NCI-H2107 (cell line): Measurements from ENCODE around the gene AP1G2.
"Not testable (repeated sequence)": the region's sequence is repeated elsewhere in the genome, so short reads cannot be mapped to it uniquely, and the experiment has no call there.

Experiments used
- DNase-seq: peaks from one replicate; lab custom pipeline; 2025; lab: John Stamatoyannopoulos, UW

The AP1G2 gene

GRCh38 chr14:23539248-23540140, 28.1 kb downstream of the AP1G2 start:
- DNase-seq, result peak; percentile 18

GRCh38 chr14:23538785-23539184, 28.8 kb downstream of the AP1G2 start:
- peak; percentile 62 for DNase-seq

- DNase-seq, result no peak
Measured at GRCh38 chr14:23538050-23538718, 29.4 kb downstream of the AP1G2 start.

- no peak for DNase-seq
Measured at GRCh38 chr14:23537351-23538049, 30.1 kb downstream of the AP1G2 start.

- DNase-seq, result not testable (repeated sequence)
Measured at GRCh38 chr14:23536906-23537305, 30.7 kb downstream of the AP1G2 start.

- no peak for DNase-seq
Measured at GRCh38 chr14:23536494-23536893, 31.1 kb downstream of the AP1G2 start.

GRCh38 chr14:23535943-23536342, 31.6 kb downstream of the AP1G2 start:
- DNase-seq, result no peak

GRCh38 chr14:23533652-23534435, 33.7 kb downstream of the AP1G2 start:
- no peak for DNase-seq

GRCh38 chr14:23532658-23533057, 34.9 kb downstream of the AP1G2 start:
- DNase-seq, result no peak

- no peak for DNase-seq
Measured at GRCh38 chr14:23531391-23531790, 36.2 kb downstream of the AP1G2 start.

- no peak for DNase-seq
Measured at GRCh38 chr14:23530375-23531055, 37.1 kb downstream of the AP1G2 start.

- no peak for DNase-seq
Measured at GRCh38 chr14:23529016-23529415, 38.6 kb downstream of the AP1G2 start.

GRCh38 chr14:23528555-23528954, 39.0 kb downstream of the AP1G2 start:
- DNase-seq, result no peak

- DNase-seq, result no peak
Measured at GRCh38 chr14:23525611-23526010, 42.0 kb downstream of the AP1G2 start.

GRCh38 chr14:23524954-23525353, 42.6 kb downstream of the AP1G2 start:
- no peak for DNase-seq

GRCh38 chr14:23523229-23524016, 44.2 kb downstream of the AP1G2 start:
- DNase-seq, result no peak

- no peak for DNase-seq
Measured at GRCh38 chr14:23522643-23523198, 44.9 kb downstream of the AP1G2 start.

- DNase-seq, result no peak
Measured at GRCh38 chr14:23521785-23522640, 45.6 kb downstream of the AP1G2 start.

- no peak for DNase-seq
Measured at GRCh38 chr14:23520899-23521533, 46.6 kb downstream of the AP1G2 start.
